Measurements from ENCODE around the gene ARHGEF37.
"Not testable (repeated sequence)": the region's sequence is repeated elsewhere in the genome, so short reads cannot be mapped to it uniquely, and the experiment has no call there.

The ARHGEF37 gene

GRCh38 chr5:149581192-149581861 lies at the start of gene ARHGEF37:
Gene ARHGEF37 (plus strand): TSS chr5:149581498. CDS start chr5:149597770, 16,272 bp downstream.
- DNase-seq (ENCODE audit: low read depth), result peak; percentile 14

GRCh38 chr5:149532413-149532812 lies 48.9 kb upstream of the ARHGEF37 start:
- no peak for DNase-seq (ENCODE audit: low read depth)

GRCh38 chr5:149535787-149536186 lies 45.5 kb upstream of the ARHGEF37 start:
- DNase-seq (ENCODE audit: low read depth), result not testable (repeated sequence)

- DNase-seq (ENCODE audit: low read depth), result no peak
Measured at GRCh38 chr5:149537374-149537975, 43.8 kb upstream of the ARHGEF37 start.

- no peak for DNase-seq (ENCODE audit: low read depth)
Measured at GRCh38 chr5:149540089-149540488, 41.2 kb upstream of the ARHGEF37 start.

- DNase-seq (ENCODE audit: low read depth), result no peak
Measured at GRCh38 chr5:149541893-149542292, 39.4 kb upstream of the ARHGEF37 start.

GRCh38 chr5:149543361-149544027 lies 37.8 kb upstream of the ARHGEF37 start:
- DNase-seq (ENCODE audit: low read depth), result no peak

GRCh38 chr5:149544028-149544420 lies 37.3 kb upstream of the ARHGEF37 start:
- DNase-seq (ENCODE audit: low read depth), result no peak

- no peak for DNase-seq (ENCODE audit: low read depth)
Measured at GRCh38 chr5:149545327-149545726, 36.0 kb upstream of the ARHGEF37 start.

- DNase-seq (ENCODE audit: low read depth), result no peak
Measured at GRCh38 chr5:149546974-149547373, 34.3 kb upstream of the ARHGEF37 start.

GRCh38 chr5:149549461-149550267 lies 31.6 kb upstream of the ARHGEF37 start:
- no peak for DNase-seq (ENCODE audit: low read depth)

- DNase-seq (ENCODE audit: low read depth), result no peak
Measured at GRCh38 chr5:149550268-149550583, 31.1 kb upstream of the ARHGEF37 start.

- no peak for DNase-seq (ENCODE audit: low read depth)
Measured at GRCh38 chr5:149550594-149551226, 30.6 kb upstream of the ARHGEF37 start.

GRCh38 chr5:149551227-149552037 lies 29.9 kb upstream of the ARHGEF37 start, which contains the start of gene CSNK1A1:
Gene CSNK1A1 (minus strand): TSS chr5:149551439. CDS start chr5:149550964, 475 bp downstream.
- peak; percentile 98 for DNase-seq (ENCODE audit: low read depth)

- DNase-seq (ENCODE audit: low read depth), result no peak
Measured at GRCh38 chr5:149552038-149552494, 29.2 kb upstream of the ARHGEF37 start.

- no peak for DNase-seq (ENCODE audit: low read depth)
Measured at GRCh38 chr5:149552553-149553160, 28.6 kb upstream of the ARHGEF37 start.

GRCh38 chr5:149559706-149560105 lies 21.6 kb upstream of the ARHGEF37 start:
- DNase-seq (ENCODE audit: low read depth), result no peak

GRCh38 chr5:149561848-149562247 lies 19.4 kb upstream of the ARHGEF37 start:
- no peak for DNase-seq (ENCODE audit: low read depth)

GRCh38 chr5:149563466-149563865 lies 17.8 kb upstream of the ARHGEF37 start:
- DNase-seq (ENCODE audit: low read depth), result no peak

- not testable (repeated sequence) for DNase-seq (ENCODE audit: low read depth)
Measured at GRCh38 chr5:149564542-149565140, 16.7 kb upstream of the ARHGEF37 start.
